ENCODE measurements around the gene KRT37. TPM values are rescaled to one million over a fixed set of nuclear protein-coding genes. Genes with fewer than 3 reads are reported as not detected.
A peak's percentile ranks its signal among the peaks of the same experiment; 100 is the strongest.

The KRT37 gene
- total RNA-seq, 4 donors from 2014 or later = 0.53 to 7.1 TPM; not detected in 2

DNA sequence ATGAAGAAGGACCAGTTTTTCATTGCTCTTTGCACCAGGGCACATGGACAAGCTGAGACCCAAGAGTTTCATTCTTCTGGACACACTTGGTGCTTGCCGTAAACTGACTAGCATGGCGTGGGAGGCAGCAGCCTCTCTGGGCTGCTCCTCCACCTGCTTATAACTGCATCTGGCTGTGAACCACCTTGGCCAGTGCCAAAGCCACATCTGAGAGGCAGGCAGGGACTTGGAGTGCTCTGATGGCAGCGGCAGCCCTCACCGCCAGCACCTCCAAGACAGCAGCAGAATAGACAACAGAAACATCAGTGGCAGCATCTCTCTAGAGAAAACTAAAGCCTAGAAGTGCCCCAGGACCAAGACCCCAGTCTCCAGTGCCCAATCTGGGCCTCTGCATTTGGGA is 4.7 kb downstream of the KRT37 start:
- peaks cover 30% of the 10 kb centered on the region for H3K4me1 ChIP-seq
- TF ChIP-seq POLR2A (IDR thresholded peaks at IDR 0.05) = no peak
- TF ChIP-seq, protein P1, sequence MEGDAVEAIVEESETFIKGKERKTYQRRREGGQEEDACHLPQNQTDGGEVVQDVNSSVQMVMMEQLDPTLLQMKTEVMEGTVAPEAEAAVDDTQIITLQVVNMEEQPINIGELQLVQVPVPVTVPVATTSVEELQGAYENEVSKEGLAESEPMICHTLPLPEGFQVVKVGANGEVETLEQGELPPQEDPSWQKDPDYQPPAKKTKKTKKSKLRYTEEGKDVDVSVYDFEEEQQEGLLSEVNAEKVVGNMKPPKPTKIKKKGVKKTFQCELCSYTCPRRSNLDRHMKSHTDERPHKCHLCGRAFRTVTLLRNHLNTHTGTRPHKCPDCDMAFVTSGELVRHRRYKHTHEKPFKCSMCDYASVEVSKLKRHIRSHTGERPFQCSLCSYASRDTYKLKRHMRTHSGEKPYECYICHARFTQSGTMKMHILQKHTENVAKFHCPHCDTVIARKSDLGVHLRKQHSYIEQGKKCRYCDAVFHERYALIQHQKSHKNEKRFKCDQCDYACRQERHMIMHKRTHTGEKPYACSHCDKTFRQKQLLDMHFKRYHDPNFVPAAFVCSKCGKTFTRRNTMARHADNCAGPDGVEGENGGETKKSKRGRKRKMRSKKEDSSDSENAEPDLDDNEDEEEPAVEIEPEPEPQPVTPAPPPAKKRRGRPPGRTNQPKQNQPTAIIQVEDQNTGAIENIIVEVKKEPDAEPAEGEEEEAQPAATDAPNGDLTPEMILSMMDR (IDR thresholded peaks at IDR 0.05) = no peak
- TF ChIP-seq EP300 (IDR thresholded peaks at IDR 0.05) = no peak
- TF ChIP-seq POLR2AphosphoS5 (IDR thresholded peaks at IDR 0.05) = no peak
- H3K27ac ChIP-seq = peak overlapping the region; percentile 7
- DNase-seq (ENCODE audit: low spot score in 2 of 2) = no peak
- H3K36me3 ChIP-seq = no peaks in the 10 kb centered on the region
- 46% methylated on average over 4 of the region's 4 CpGs for WGBS
- no peak overlapping the region for H3K4me3 ChIP-seq
- peaks cover 5% of the 10 kb centered on the region for H3K27me3 ChIP-seq
- H3K9me3 ChIP-seq = no peaks in the 10 kb centered on the region

DNA sequence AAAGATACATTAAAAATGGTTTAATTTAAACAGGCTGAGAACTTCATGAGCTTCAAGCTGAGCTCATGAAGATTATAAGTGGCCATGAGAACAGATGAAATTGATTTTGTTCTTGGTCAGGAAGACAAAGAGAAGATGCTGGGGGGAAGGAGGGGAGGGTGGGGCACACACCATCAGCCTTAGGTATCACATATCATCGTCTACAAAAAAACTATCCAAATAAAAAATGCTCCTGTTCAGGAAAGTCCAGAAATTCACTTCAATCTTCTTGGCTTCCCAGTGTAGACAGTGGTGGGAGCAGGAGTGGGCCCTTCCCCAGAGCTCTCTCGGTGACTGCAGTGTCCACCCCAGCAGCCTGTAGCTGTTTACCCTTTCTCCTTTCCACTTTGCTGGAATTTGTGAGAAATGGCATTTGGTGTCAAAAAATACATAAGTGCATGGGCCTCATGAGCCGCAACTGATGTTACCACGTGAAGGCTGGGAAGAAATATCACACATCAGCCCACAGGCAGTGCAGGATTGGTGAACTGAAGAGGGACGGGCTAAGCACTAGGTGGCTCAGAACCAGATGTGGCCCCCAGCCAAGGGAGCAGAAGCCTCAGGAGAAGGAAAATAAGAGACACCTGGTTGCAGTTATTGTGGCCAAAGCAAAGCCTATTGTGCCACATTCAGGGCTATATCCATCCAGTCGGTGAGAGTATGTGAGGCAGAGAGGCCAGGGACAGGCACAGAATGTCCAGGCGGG is 6.1 kb downstream of the KRT37 start:
- 52% methylated on average over 7 of the region's 7 CpGs for WGBS
- peaks cover 30% of the 10 kb centered on the region for H3K4me1 ChIP-seq
- H3K27ac ChIP-seq = no peak overlapping the region

DNA sequence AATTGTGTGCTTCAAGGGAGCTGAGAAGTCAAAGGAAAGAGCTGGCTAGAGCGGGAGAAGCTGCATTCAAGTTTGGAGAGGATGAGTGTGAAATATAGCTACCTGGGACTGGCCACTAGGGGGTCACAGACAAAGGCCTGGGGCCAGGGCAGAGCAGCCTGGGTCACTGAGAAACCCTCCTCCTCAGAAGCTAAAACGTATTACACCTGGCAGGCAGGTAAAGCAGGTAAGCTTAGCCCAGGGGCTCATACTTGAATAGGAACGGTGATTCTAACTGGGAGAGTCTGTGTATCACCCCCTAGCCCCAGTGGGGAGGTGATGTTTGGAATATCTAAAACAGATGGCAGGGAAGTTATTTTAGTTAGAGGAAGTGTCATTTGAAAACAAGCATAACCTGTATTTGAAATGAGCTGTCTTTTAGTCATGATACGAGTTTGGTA is 6.8 kb downstream of the KRT37 start:
- no peak for DNase-seq (ENCODE audit: low spot score in 2 of 2)
- no peaks in the 10 kb centered on the region for H3K9me3 ChIP-seq
- 40% methylated on average over 4 of the region's 4 CpGs for WGBS
- peaks cover 3% of the 10 kb centered on the region for H3K27me3 ChIP-seq
- no peak overlapping the region for H3K27ac ChIP-seq
- TF ChIP-seq POLR2AphosphoS5 (IDR thresholded peaks at IDR 0.05) (no peak), POLR2A (IDR thresholded peaks at IDR 0.05) (no peak), EP300 (IDR thresholded peaks at IDR 0.05) (no peak)
- TF ChIP-seq, protein P1 (IDR thresholded peaks at IDR 0.05) = peak in 1 of 2 donors; percentile 22
- no peaks in the 10 kb centered on the region for H3K36me3 ChIP-seq
- H3K4me1 ChIP-seq = peaks cover 30% of the 10 kb centered on the region
- H3K4me3 ChIP-seq = no peak overlapping the region

More for the DNA sequence above, 6.1 kb downstream of the KRT37 start:
- Histone ChIP-seq H3K9me3 (no peaks in the 10 kb centered on the region), H3K36me3 (no peaks in the 10 kb centered on the region), H3K27me3 (peaks cover 5% of the 10 kb centered on the region), H3K4me3 (no peak overlapping the region)
- TF ChIP-seq POLR2AphosphoS5 (IDR thresholded peaks at IDR 0.05) = no peak
- TF ChIP-seq EP300 (IDR thresholded peaks at IDR 0.05) = no peak
- TF ChIP-seq, protein P1 (IDR thresholded peaks at IDR 0.05) = no peak
- TF ChIP-seq POLR2A (IDR thresholded peaks at IDR 0.05) = no peak
- DNase-seq (ENCODE audit: low spot score in 2 of 2) = no peak

DNA sequence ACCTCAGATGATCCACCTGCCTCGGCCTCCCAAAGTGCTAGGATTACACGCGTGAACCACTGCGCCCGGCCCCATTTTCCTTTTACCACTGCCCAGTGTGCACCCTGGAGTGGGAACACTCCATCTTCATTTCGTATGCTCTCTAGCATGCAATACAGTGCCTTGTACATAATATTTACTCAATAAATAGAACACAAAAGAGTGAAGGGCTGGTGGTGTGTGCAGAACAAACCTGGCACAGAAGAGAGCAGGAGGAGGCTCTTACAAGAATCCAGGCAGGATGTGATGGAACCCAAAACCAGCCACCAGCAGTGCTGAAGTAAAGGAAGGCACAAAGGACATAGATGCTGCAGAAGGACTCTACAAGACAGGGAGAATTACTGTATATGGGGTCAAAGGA is 7.3 kb downstream of the KRT37 start:
- Histone ChIP-seq H3K27me3 (no peaks in the 10 kb centered on the region), H3K9me3 (no peaks in the 10 kb centered on the region), H3K4me3 (no peak overlapping the region), H3K36me3 (no peaks in the 10 kb centered on the region), H3K4me1 (peaks cover 30% of the 10 kb centered on the region), H3K27ac (no peak overlapping the region)
- no peak for DNase-seq (ENCODE audit: low spot score in 2 of 2)
- WGBS = 94% methylated on average over 6 of the region's 6 CpGs
- TF ChIP-seq POLR2AphosphoS5 (IDR thresholded peaks at IDR 0.05) (no peak), EP300 (IDR thresholded peaks at IDR 0.05) (no peak), POLR2A (IDR thresholded peaks at IDR 0.05) (no peak)
- TF ChIP-seq, protein P1 (IDR thresholded peaks at IDR 0.05) = no peak

DNA sequence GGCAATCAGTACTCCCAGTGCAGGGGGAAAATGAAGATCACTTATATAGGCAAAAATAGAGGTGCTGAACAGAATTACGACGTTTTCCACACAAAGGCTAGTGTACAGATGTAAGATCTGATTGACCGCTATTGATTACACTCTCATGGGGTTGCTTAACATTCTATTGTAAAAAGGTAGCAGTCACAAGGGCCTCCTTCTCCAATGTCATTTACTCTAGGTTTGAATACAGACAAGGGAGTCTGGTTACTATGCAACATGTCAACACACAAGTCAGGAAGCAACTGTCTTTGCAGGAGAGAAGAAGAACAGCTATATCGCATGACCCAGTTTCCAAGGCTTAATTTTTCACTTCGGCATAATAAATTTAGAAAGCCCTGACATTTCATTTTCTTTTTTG is 7.9 kb downstream of the KRT37 start:
- Histone ChIP-seq H3K27me3 (no peaks in the 10 kb centered on the region), H3K4me3 (no peak overlapping the region), H3K4me1 (peaks cover 30% of the 10 kb centered on the region), H3K27ac (no peak overlapping the region), H3K36me3 (no peaks in the 10 kb centered on the region), H3K9me3 (no peaks in the 10 kb centered on the region)
- DNase-seq (ENCODE audit: low spot score in 2 of 2) = no peak
- WGBS = 76% methylated on average over 5 of the region's 5 CpGs
- TF ChIP-seq POLR2A (IDR thresholded peaks at IDR 0.05) (no peak), POLR2AphosphoS5 (IDR thresholded peaks at IDR 0.05) (no peak), EP300 (IDR thresholded peaks at IDR 0.05) (no peak)
- TF ChIP-seq, protein P1 (IDR thresholded peaks at IDR 0.05) = no peak
